ENCODE measurements around the gene ATP11A.

- TF ChIP-seq CTCF (conservative IDR thresholded peaks at IDR 0.05; ENCODE audit: low read depth in 2 of 2) (no peak), POLR2AphosphoS5 (IDR thresholded peaks at IDR 0.05; ENCODE audit: low read depth) (no peak), CREB1 (CRISPR knock-in tag; IDR thresholded peaks at IDR 0.05; ENCODE audit: low read depth) (no peak), REST (IDR thresholded peaks at IDR 0.05; ENCODE audit: unreplicated experiment) (no peak), STAT1 (IDR thresholded peaks at IDR 0.05; ENCODE audit: unreplicated experiment) (no peak), EZH2 (IDR thresholded peaks at IDR 0.05; ENCODE audit: low read depth, unreplicated experiment) (no peak), NANOG (IDR thresholded peaks at IDR 0.05; ENCODE audit: borderline replicate concordance) (no peak), EZH2phosphoT487 (IDR thresholded peaks at IDR 0.05; ENCODE audit: unreplicated experiment) (no peak), JUNB (IDR thresholded peaks at IDR 0.05; ENCODE audit: unreplicated experiment) (no peak), ETS1 (IDR thresholded peaks at IDR 0.05) (no peak), ZNF462 (CRISPR knock-in tag; IDR thresholded peaks at IDR 0.05) (no peak), ZNF331 (CRISPR knock-in tag; IDR thresholded peaks at IDR 0.05; ENCODE audit: low read depth) (no peak), ZNF114 (CRISPR knock-in tag; IDR thresholded peaks at IDR 0.05) (no peak)
Measured at GRCh38 chr13:112926993-112927392, 237.2 kb downstream of the ATP11A start.

Data from GM23338 (cell line).